Trophoblast cell (in vitro differentiated cells and primary cell): ENCODE measurements around the gene TMEM132D.
A peak's percentile ranks its signal among the peaks of the same experiment; 100 is the strongest.

ENCODE experiments used
- DNase-seq, 2 donors: peaks; one replicate each; pipeline ENCODE4 v3.0.0-alpha.2; 2016
- H2AFZ ChIP-seq: 2 replicates; pipeline ENCODE4 v1.6.1; 2013; ENCODE audit warnings: low read length, moderate library complexity, mild to moderate bottlenecking; ENCODE audit not compliant: insufficient read depth, poor library complexity
- H2AK5ac ChIP-seq: 2 replicates; pipeline ENCODE4 v1.6.1; 2013; ENCODE audit warnings: mild to moderate bottlenecking, low read length
- H2BK120ac ChIP-seq: 2 replicates; pipeline ENCODE4 v1.6.1; 2013; ENCODE audit warnings: low read length, mild to moderate bottlenecking, moderate library complexity; ENCODE audit not compliant: insufficient read depth, poor library complexity
- H2BK12ac ChIP-seq: 2 replicates; pipeline ENCODE4 v1.6.1; 2013; ENCODE audit warnings: mild to moderate bottlenecking, low read length, moderate library complexity
- H2BK5ac ChIP-seq: 2 replicates; pipeline ENCODE4 v1.6.1; 2013; ENCODE audit warnings: low read length, low read depth, moderate library complexity, mild to moderate bottlenecking; ENCODE audit not compliant: poor library complexity
- H3K14ac ChIP-seq: 2 replicates; pipeline ENCODE4 v1.6.1; 2013; ENCODE audit warnings: mild to moderate bottlenecking, low read length
- H3K18ac ChIP-seq: 2 replicates; pipeline ENCODE4 v1.6.1; 2013; ENCODE audit warnings: mild to moderate bottlenecking, low read length
- H3K23ac ChIP-seq: 2 replicates; pipeline ENCODE4 v1.6.1; 2013; ENCODE audit warnings: low read length
- H3K27ac ChIP-seq: 2 replicates; pipeline ENCODE4 v1.5.1; 2013; ENCODE audit warnings: low read depth, mild to moderate bottlenecking, inconsistent platforms, low read length, moderate library complexity
- H3K27me3 ChIP-seq: 2 replicates; pipeline ENCODE4 v1.6.1; 2013; ENCODE audit warnings: inconsistent platforms, mild to moderate bottlenecking, low read length, moderate library complexity; ENCODE audit not compliant: insufficient read depth
- H3K36me3 ChIP-seq, 2 experiments: 1 replicate in 1 of 2; 2 replicates in 1 of 2; pipeline ENCODE4 v1.6.1; 2013; ENCODE audit warnings: low read length in 2 of 2, mild to moderate bottlenecking in 2 of 2, moderate library complexity in 1 of 2; ENCODE audit not compliant: insufficient read depth in 2 of 2, control insufficient read depth in 1 of 2
- H3K4ac ChIP-seq: 2 replicates; pipeline ENCODE4 v1.6.1; 2013; ENCODE audit warnings: low read depth, mild to moderate bottlenecking, low read length, moderate library complexity
- H3K4me1 ChIP-seq, 2 experiments: 1 replicate in 1 of 2; 2 replicates in 1 of 2; pipeline ENCODE4 v1.6.1; 2013; ENCODE audit warnings: low read length in 2 of 2, mild to moderate bottlenecking in 2 of 2, moderate library complexity in 1 of 2; ENCODE audit not compliant: insufficient read depth in 2 of 2, control insufficient read depth in 1 of 2
- H3K4me2 ChIP-seq: 2 replicates; pipeline ENCODE4 v1.6.1; 2013; ENCODE audit warnings: inconsistent platforms, mild to moderate bottlenecking, low read length, moderate library complexity
- H3K4me3 ChIP-seq: 2 replicates; pipeline ENCODE4 v1.5.1; 2013; ENCODE audit warnings: mild to moderate bottlenecking, low read depth, low read length, inconsistent platforms
- H3K79me1 ChIP-seq: one replicate; pipeline ENCODE4 v1.6.1; 2013; ENCODE audit warnings: low read length
- H3K79me2 ChIP-seq: 2 replicates; pipeline ENCODE4 v1.6.1; 2013; ENCODE audit warnings: low read length, mild to moderate bottlenecking; ENCODE audit not compliant: control insufficient read depth, insufficient read depth, poor library complexity
- H3K9ac ChIP-seq: 2 replicates; pipeline ENCODE4 v1.6.1; 2013; ENCODE audit warnings: mild to moderate bottlenecking, low read length
- H3K9me3 ChIP-seq: 2 replicates; pipeline ENCODE4 v1.6.1; 2013; ENCODE audit warnings: low read depth, mild to moderate bottlenecking, control low read depth, inconsistent platforms, low read length; ENCODE audit not compliant: insufficient read depth
- H4K12ac ChIP-seq: 2 replicates; pipeline ENCODE4 v1.6.1; 2013; ENCODE audit warnings: low read depth, mild to moderate bottlenecking, low read length, moderate library complexity
- H4K8ac ChIP-seq: 2 replicates; pipeline ENCODE4 v1.6.1; 2013; ENCODE audit warnings: low read depth, mild to moderate bottlenecking, low read length, moderate library complexity
- H4K91ac ChIP-seq: one replicate; pipeline ENCODE4 v1.6.1; 2013; ENCODE audit warnings: low read depth, mild to moderate bottlenecking, low read length, moderate library complexity
- WGBS: extraction: QIAGEN DNeasy Blood & Tissue Kit; methylation state at CpG from one replicate; pipeline ENCODE4 v1.1.7; 2013; ENCODE audit warnings: missing lambda C conversion rate; ENCODE audit not compliant: insufficient read length, insufficient coverage; ENCODE audit errors: extremely low coverage; 5-methylcytosine and 5-hydroxymethylcytosine counted together

The TMEM132D gene

DNA sequence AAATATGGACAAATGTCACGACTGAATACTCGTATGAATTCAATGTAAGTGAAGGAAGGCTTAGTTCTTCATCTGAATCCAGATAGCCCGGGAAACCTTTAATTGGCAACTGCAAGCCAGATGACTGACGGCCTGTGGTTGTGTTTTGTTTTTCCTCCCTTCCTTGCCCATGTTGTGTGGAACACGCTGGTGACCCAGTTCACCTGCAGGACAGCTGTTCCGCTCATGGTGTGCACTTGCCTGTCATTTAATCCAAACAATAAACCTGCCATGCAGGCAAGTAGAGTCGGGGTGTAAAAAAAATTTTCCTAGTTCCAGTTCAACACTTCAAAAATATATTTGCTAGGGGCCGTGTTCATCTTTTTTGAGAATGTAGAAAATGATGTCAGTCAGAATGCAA is 88.0 kb downstream of the TMEM132D start:
- Histone ChIP-seq H4K12ac (no peak overlapping the region), H3K14ac (no peak overlapping the region), H2AK5ac (no peak overlapping the region), H2BK120ac (no peak overlapping the region), H3K9me3 (peaks cover 8% of the 10 kb centered on the region), H3K36me3 (no peaks in the 10 kb centered on the region), H2BK12ac (no peak overlapping the region), H3K4ac (no peak overlapping the region), H2BK5ac (no peak overlapping the region), H3K79me1 (no peaks in the 10 kb centered on the region), H3K9ac (no peak overlapping the region), H3K4me2 (no peak overlapping the region), H3K4me1 (no peaks in the 10 kb centered on the region), H3K4me3 (no peak overlapping the region), H3K27me3 (no peaks in the 10 kb centered on the region), H3K79me2 (no peaks in the 10 kb centered on the region), H4K91ac (no peak overlapping the region), H3K23ac (no peak overlapping the region), H3K18ac (no peak overlapping the region), H3K27ac (no peak overlapping the region), H4K8ac (no peak overlapping the region), H2AFZ (no peak overlapping the region)
- no peak for DNase-seq
- no CpG with 5 or more reads among the region's 8 CpGs for WGBS

DNA sequence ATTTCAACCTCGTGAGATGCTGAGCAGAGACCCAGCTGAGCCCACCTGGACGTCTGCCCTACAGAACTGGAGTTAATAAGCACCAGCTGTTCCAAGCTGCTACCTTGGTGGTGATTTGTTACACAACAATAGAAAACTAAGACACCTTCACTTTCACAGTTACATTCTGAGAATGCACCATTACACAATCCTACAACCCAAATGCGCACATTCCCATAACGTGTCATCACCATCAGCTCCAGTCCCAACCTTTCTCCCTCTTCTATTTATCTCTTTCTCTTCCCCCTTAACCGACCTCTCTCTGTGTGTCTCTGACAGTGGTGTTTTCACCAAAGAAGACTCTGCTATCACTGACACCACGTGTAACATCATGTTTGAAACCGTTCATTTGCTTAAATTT is 91.9 kb downstream of the TMEM132D start:
- Histone ChIP-seq H4K12ac (no peak overlapping the region), H4K91ac (no peak overlapping the region), H3K4me1 (no peaks in the 10 kb centered on the region), H3K79me1 (no peaks in the 10 kb centered on the region), H2BK5ac (no peak overlapping the region), H3K9ac (no peak overlapping the region), H3K79me2 (no peaks in the 10 kb centered on the region), H2AFZ (no peak overlapping the region), H3K4me2 (no peak overlapping the region), H3K9me3 (peaks cover 4% of the 10 kb centered on the region), H3K27ac (no peak overlapping the region), H2BK12ac (no peak overlapping the region), H3K4me3 (no peak overlapping the region), H3K23ac (no peak overlapping the region), H3K14ac (no peak overlapping the region), H2AK5ac (no peak overlapping the region), H3K4ac (no peak overlapping the region), H3K27me3 (no peaks in the 10 kb centered on the region), H3K18ac (no peak overlapping the region), H3K36me3 (no peaks in the 10 kb centered on the region), H2BK120ac (no peak overlapping the region), H4K8ac (no peak overlapping the region)
- peak in 1 of 2 donors; percentile 2 for DNase-seq
- WGBS = 100% methylated on average over 2 of the region's 7 CpGs

DNA sequence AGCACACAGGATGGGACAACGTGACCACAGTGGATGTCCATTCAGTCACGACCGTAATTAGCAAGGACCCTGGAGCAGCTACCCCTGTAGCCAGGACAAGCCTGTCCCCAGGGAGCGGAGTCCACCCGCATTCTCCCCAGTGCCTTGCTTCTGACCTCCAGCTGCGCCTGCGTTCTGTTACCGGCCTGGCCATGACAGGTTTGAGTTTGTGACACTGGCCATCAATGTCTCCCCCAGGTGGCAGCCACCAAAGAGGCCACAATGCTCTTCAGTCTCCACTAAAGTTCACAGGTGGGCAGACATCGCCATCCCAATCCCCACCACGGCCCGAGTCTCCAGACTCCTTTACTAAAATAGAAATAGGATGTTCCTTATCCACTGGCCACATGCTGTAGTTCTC is 96.7 kb downstream of the TMEM132D start:
- Histone ChIP-seq H2AFZ (no peak overlapping the region), H2AK5ac (no peak overlapping the region), H3K4me2 (no peak overlapping the region), H2BK5ac (no peak overlapping the region), H3K4me1 (no peaks in the 10 kb centered on the region), H3K9ac (no peak overlapping the region), H3K27ac (no peak overlapping the region), H3K4me3 (no peak overlapping the region), H4K8ac (no peak overlapping the region), H2BK120ac (no peak overlapping the region), H3K79me1 (no peaks in the 10 kb centered on the region), H2BK12ac (no peak overlapping the region), H3K18ac (no peak overlapping the region), H3K79me2 (no peaks in the 10 kb centered on the region), H3K27me3 (no peaks in the 10 kb centered on the region), H3K9me3 (peaks cover 4% of the 10 kb centered on the region), H3K14ac (no peak overlapping the region), H3K36me3 (no peaks in the 10 kb centered on the region), H3K4ac (no peak overlapping the region), H3K23ac (peak overlapping the region; percentile 80), H4K12ac (no peak overlapping the region), H4K91ac (no peak overlapping the region)
- WGBS = no CpG with 5 or more reads among the region's 11 CpGs
- no peak for DNase-seq

GRCh38 chr12:129791396-129791795 is 112.4 kb downstream of the TMEM132D start:
- no CpG with 5 or more reads among the region's 5 CpGs for WGBS
- H3K27me3 ChIP-seq = no peaks in the 10 kb centered on the region
- no peak overlapping the region for H3K14ac ChIP-seq
- no peaks in the 10 kb centered on the region for H3K36me3 ChIP-seq
- no peak overlapping the region for H4K12ac ChIP-seq
- no peak overlapping the region for H2BK120ac ChIP-seq
- no peak overlapping the region for H3K18ac ChIP-seq
- H3K4ac ChIP-seq = no peak overlapping the region
- no peaks in the 10 kb centered on the region for H3K79me2 ChIP-seq
- H2AFZ ChIP-seq = no peak overlapping the region
- no peak overlapping the region for H3K27ac ChIP-seq
- DNase-seq = no peak
- no peak overlapping the region for H2BK5ac ChIP-seq
- no peak overlapping the region for H3K9ac ChIP-seq
- H3K4me1 ChIP-seq = no peaks in the 10 kb centered on the region
- H3K23ac ChIP-seq = no peak overlapping the region
- no peak overlapping the region for H3K4me3 ChIP-seq
- H4K8ac ChIP-seq = no peak overlapping the region
- no peak overlapping the region for H2BK12ac ChIP-seq
- peaks cover 1% of the 10 kb centered on the region for H3K9me3 ChIP-seq
- no peak overlapping the region for H2AK5ac ChIP-seq
- no peak overlapping the region for H4K91ac ChIP-seq
- H3K4me2 ChIP-seq = no peak overlapping the region
- H3K79me1 ChIP-seq = no peaks in the 10 kb centered on the region
